ENCODE data around the gene PPP1R12B.

GRCh38 chr1:202361224-202361623 lies 12.7 kb downstream of the PPP1R12B start:
- no peak for TF ChIP-seq CTCF (IDR thresholded peaks at IDR 0.05)
- no peak for TF ChIP-seq EZH2phosphoT487 (IDR thresholded peaks at IDR 0.05)
- no peak for TF ChIP-seq EZH2 (IDR thresholded peaks at IDR 0.05)

Measured in neural progenitor cell (in vitro differentiated cells).